OCI-LY1 (cell line): ENCODE measurements around the gene UQCR11.

Experiments
- H2AFZ ChIP-seq: fragments of 200-600 bp; sonication (generic), shearing (Covaris generic); 2 replicates; pipeline ENCODE4 v1.6.0; 2014; ENCODE audit warnings: antibody characterized with exemption, mild to moderate bottlenecking, low read length
- H3F3A ChIP-seq: fragments of 200-600 bp; sonication (generic), shearing (Covaris generic); 2 replicates; pipeline ENCODE4 v1.6.0; 2014; ENCODE audit warnings: mild to moderate bottlenecking, antibody characterized with exemption, low read length, moderate library complexity; ENCODE audit not compliant: insufficient read depth
- H3K27ac ChIP-seq: fragments of 200-600 bp; sonication (generic); 2 replicates; pipeline ENCODE4 v1.5.1; 2014; ENCODE audit warnings: low read length, mixed run types, mild to moderate bottlenecking, low read depth; ENCODE audit not compliant: poor library complexity, severe bottlenecking
- H3K27me3 ChIP-seq: fragments of 200-600 bp; sonication (generic); 2 replicates; pipeline ENCODE4 v1.6.0; 2014; ENCODE audit warnings: antibody characterized with exemption, mild to moderate bottlenecking, low read length, moderate library complexity; ENCODE audit not compliant: insufficient read depth
- H3K36me3 ChIP-seq: fragments of 200-600 bp; sonication (generic); 2 replicates; pipeline ENCODE4 v1.6.1; 2014; ENCODE audit warnings: mild to moderate bottlenecking, antibody characterized with exemption, low read length, moderate library complexity, mixed read lengths; ENCODE audit not compliant: insufficient read depth
- H3K4me1 ChIP-seq: fragments of 200-600 bp; sonication (generic); 2 replicates; pipeline ENCODE4 v1.5.1; 2014; ENCODE audit warnings: mild to moderate bottlenecking, low read length, moderate library complexity; ENCODE audit not compliant: insufficient read depth, severe bottlenecking
- H3K4me2 ChIP-seq: fragments of 200-600 bp; sonication (generic), shearing (Covaris generic); 2 replicates; pipeline ENCODE4 v1.6.1; 2014; ENCODE audit warnings: low read length
- H3K4me3 ChIP-seq: fragments of 200-600 bp; sonication (generic); 2 replicates; pipeline ENCODE4 v1.5.1; 2014; ENCODE audit warnings: low read length, low read depth, mild to moderate bottlenecking, mixed read lengths; ENCODE audit not compliant: poor library complexity, severe bottlenecking
- H3K79me2 ChIP-seq: fragments of 200-600 bp; shearing (Covaris generic); 2 replicates; pipeline ENCODE4 v1.6.1; 2016; ENCODE audit warnings: mixed run types, low read length, mixed read lengths; ENCODE audit not compliant: insufficient read depth
- H3K9ac ChIP-seq: fragments of 200-600 bp; sonication (generic), shearing (Covaris generic); 2 replicates; pipeline ENCODE4 v1.6.1; 2014; ENCODE audit warnings: mild to moderate bottlenecking, low read length, mixed read lengths
- H3K9me2 ChIP-seq: fragments of 200-600 bp; sonication (generic), shearing (Covaris generic); 2 replicates; pipeline ENCODE4 v1.6.1; 2014; ENCODE audit warnings: low read depth, mild to moderate bottlenecking, low read length, mixed read lengths
- H3K9me3 ChIP-seq: fragments of 200-600 bp; shearing (Covaris generic); 2 replicates; pipeline ENCODE4 v1.6.1; 2014; ENCODE audit warnings: low read length, mixed read lengths
- H4K20me1 ChIP-seq: fragments of 200-600 bp; sonication (generic), shearing (Covaris generic); 2 replicates; pipeline ENCODE4 v1.6.0; 2016; ENCODE audit warnings: mild to moderate bottlenecking, low read length; ENCODE audit not compliant: insufficient read depth
- EZH2 ChIP-seq: fragments of 200-600 bp; sonication (generic), shearing (Covaris generic); IDR thresholded peaks from 2 replicates; pipeline ENCODE4 v1.8.0; 2017; ENCODE audit warnings: borderline replicate concordance, mixed run types, mild to moderate bottlenecking, antibody characterized with exemption, low read length, moderate library complexity, mixed read lengths
- TF ChIP-seq, protein P1 (sequence below): fragments of 200-600 bp; sonication (generic), shearing (Covaris generic); IDR thresholded peaks from 2 replicates; pipeline ENCODE4 v1.5.1; 2017; ENCODE audit warnings: mild to moderate bottlenecking, antibody characterized with exemption, low read length, moderate library complexity, mixed read lengths

The UQCR11 gene

DNA sequence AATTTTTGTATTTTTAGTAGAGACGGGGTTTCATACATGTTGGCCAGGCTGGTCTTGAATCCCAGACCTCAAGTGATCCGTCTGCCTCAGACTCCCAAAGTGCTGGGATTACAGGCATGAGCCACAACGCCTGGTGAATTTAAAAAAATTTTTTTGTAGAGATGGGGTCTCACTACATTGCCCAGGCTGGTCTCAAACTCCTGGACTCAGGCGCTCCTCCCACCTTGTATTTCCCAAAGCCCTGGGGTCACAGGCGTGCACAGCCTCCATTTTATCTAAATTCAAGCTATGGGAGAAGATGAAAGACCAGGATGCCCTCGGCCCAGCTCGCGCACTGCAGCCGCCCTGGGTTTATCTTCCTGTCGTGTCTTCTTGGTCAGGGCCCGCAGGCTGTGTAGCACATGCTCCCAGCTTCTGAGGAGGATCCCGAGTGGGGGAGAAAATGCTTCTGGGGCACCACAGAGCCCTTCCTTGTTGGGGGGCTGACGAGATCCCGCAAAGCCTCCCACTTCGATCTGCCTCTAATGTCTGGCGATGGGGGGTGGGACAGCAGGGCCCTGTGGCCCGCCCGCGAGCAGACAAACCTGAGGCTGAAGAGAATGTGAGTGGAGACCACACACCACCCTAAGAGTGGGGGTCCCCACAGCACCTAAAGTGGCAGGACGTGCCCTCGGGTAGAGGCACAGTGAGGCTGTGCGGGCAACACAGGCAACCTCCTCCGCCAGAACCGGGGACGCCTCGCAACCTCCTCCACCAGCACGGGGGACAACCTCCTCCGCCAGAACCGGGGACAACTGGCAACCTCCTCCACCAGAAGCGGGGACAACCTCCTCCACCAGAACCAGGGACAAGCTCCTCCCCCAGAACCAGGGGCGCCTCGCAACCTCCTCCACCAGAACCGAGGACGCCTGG lies 31.3 kb upstream of the UQCR11 start:
- peaks cover 99% of the 10 kb centered on the region for H3K36me3 ChIP-seq
- H3K9me3 ChIP-seq, result no peaks in the 10 kb centered on the region
- TF ChIP-seq, protein P1, sequence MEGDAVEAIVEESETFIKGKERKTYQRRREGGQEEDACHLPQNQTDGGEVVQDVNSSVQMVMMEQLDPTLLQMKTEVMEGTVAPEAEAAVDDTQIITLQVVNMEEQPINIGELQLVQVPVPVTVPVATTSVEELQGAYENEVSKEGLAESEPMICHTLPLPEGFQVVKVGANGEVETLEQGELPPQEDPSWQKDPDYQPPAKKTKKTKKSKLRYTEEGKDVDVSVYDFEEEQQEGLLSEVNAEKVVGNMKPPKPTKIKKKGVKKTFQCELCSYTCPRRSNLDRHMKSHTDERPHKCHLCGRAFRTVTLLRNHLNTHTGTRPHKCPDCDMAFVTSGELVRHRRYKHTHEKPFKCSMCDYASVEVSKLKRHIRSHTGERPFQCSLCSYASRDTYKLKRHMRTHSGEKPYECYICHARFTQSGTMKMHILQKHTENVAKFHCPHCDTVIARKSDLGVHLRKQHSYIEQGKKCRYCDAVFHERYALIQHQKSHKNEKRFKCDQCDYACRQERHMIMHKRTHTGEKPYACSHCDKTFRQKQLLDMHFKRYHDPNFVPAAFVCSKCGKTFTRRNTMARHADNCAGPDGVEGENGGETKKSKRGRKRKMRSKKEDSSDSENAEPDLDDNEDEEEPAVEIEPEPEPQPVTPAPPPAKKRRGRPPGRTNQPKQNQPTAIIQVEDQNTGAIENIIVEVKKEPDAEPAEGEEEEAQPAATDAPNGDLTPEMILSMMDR, result no peak
- no peak for TF ChIP-seq EZH2
- H3F3A ChIP-seq, result peaks cover 6% of the 10 kb centered on the region; the same call in 1 of the 2 replicates
- H4K20me1 ChIP-seq, result no peaks in the 10 kb centered on the region
- no peaks in the 10 kb centered on the region for H3K27me3 ChIP-seq
- no peak overlapping the region for H3K4me2 ChIP-seq
- H3K9me2 ChIP-seq, result no peaks in the 10 kb centered on the region
- H3K9ac ChIP-seq, result no peak overlapping the region
- H3K27ac ChIP-seq, result no peak overlapping the region
- no peak overlapping the region for H3K4me3 ChIP-seq
- peaks cover 25% of the 10 kb centered on the region for H3K4me1 ChIP-seq
- no peak overlapping the region for H2AFZ ChIP-seq
- peaks cover 76% of the 10 kb centered on the region for H3K79me2 ChIP-seq

DNA sequence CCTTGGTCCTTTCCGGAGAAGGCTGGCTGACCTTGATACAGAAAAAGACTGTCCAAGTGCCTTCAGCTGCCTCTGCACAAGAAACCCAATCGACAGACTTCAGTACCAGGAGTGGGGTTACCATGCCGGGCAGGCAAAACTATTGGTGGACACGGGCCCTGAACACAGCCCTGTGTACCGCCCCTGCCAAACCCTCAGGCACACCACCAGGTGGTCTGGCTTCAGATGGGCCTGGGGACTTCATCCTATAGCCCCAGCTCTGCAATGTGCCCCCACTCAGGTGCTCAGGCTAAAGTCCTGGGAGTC lies 29.6 kb upstream of the UQCR11 start:
- TF ChIP-seq EZH2, result no peak
- TF ChIP-seq, protein P1, result no peak
- no peak overlapping the region for H3K4me3 ChIP-seq
- no peak overlapping the region for H2AFZ ChIP-seq
- H3K27ac ChIP-seq, result no peak overlapping the region
- no peak overlapping the region for H3K4me2 ChIP-seq
- peaks cover 15% of the 10 kb centered on the region for H3K4me1 ChIP-seq
- H3F3A ChIP-seq, result peaks cover 6% of the 10 kb centered on the region; the same call in 1 of the 2 replicates
- peaks cover 99% of the 10 kb centered on the region for H3K36me3 ChIP-seq
- H3K9me3 ChIP-seq, result no peaks in the 10 kb centered on the region
- H4K20me1 ChIP-seq, result no peaks in the 10 kb centered on the region
- no peaks in the 10 kb centered on the region for H3K27me3 ChIP-seq
- H3K79me2 ChIP-seq, result peaks cover 65% of the 10 kb centered on the region
- H3K9ac ChIP-seq, result no peak overlapping the region
- H3K9me2 ChIP-seq, result no peaks in the 10 kb centered on the region

DNA sequence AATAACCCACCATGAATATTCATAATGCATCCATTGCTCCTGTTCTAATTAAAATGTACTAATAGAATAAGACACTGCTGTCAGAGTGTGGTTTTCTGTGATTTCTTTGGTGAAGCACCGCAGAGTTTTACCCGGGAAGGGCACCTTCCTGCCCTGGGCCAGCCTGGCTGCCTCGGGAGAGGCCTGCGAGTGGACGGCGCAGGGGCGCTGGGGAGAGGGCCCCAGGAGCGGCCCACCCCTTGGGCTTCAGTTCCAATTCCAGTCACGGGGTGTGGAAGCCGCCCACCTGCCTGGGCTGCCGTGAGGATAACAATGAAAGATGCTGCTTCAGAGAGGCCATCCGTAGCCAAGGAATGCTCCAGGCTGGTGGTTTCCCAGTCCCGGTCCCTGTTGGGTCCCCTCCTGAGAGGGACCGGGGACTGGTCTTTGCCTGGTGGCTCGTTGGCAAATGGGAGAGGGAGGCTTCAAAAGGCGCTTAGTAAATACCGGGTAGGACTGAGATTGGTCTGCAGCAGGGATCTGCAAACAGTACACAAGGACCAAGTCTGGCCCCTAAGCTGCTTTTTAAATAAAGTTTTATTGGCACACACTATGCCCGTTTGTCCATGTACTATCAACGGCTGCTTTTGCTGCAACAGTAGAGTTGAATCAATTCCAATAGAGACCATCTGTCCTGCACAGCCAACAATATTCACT lies 29.1 kb upstream of the UQCR11 start:
- no peak overlapping the region for H2AFZ ChIP-seq
- H3K79me2 ChIP-seq, result peaks cover 60% of the 10 kb centered on the region
- no peak overlapping the region for H3K4me3 ChIP-seq
- no peaks in the 10 kb centered on the region for H3K9me2 ChIP-seq
- peaks cover 99% of the 10 kb centered on the region for H3K36me3 ChIP-seq
- H3K4me1 ChIP-seq, result peaks cover 15% of the 10 kb centered on the region
- no peak overlapping the region for H3K4me2 ChIP-seq
- no peak overlapping the region for H3K27ac ChIP-seq
- no peak for TF ChIP-seq EZH2
- H3K27me3 ChIP-seq, result no peaks in the 10 kb centered on the region
- peaks cover 6% of the 10 kb centered on the region; the same call in 1 of the 2 replicates for H3F3A ChIP-seq
- H3K9me3 ChIP-seq, result no peaks in the 10 kb centered on the region
- no peaks in the 10 kb centered on the region for H4K20me1 ChIP-seq
- H3K9ac ChIP-seq, result no peak overlapping the region
